A673 (cell line): ENCODE data around the gene GALNT14. TPM values are rescaled to one million over a fixed set of nuclear protein-coding genes. Genes with fewer than 3 reads are reported as not detected.

ENCODE experiments used
- BruUV-seq: library from RNA; stranded (reverse); fragments of 400-500 nt; replicated peaks from 2 replicates; lab custom pipeline; 2021; lab: Mats Ljungman, UMichigan
- CTCF ChIA-PET: fragments of 300-600 bp; sonication (Branson Sonifier 250); formaldehyde crosslinking; loops from one replicate; lab custom pipeline; 2022; ENCODE audit warnings: antibody characterized with exemption; lab: Charles Lee
- POLR2A ChIA-PET: fragments of 300-600 bp; sonication (Branson Sonifier 250); formaldehyde crosslinking; loops from one replicate; lab custom pipeline; 2022; ENCODE audit warnings: antibody characterized with exemption; ENCODE audit not compliant: low non-redundant PET; lab: Charles Lee
- DNase-seq: peaks from one replicate; pipeline ENCODE4 v3.0.0-alpha.2; 2015; ENCODE audit warnings: low spot score
- H3K27ac ChIP-seq: fragments of 200-600 bp; sonication (generic); 2 replicates; pipeline ENCODE4 v1.5.1; 2016; ENCODE audit warnings: mixed run types, low read depth, mild to moderate bottlenecking, mixed read lengths, antibody characterized with exemption, low read length; ENCODE audit not compliant: poor library complexity, severe bottlenecking
- H3K27me3 ChIP-seq: fragments of 200-600 bp; sonication (generic); replicated peaks from 2 replicates; pipeline ENCODE4 v1.6.1; 2017; ENCODE audit warnings: mixed run types, low read depth, mild to moderate bottlenecking, mixed read lengths, antibody characterized with exemption, low read length; ENCODE audit not compliant: insufficient read depth, poor library complexity
- H3K36me3 ChIP-seq: fragments of 200-600 bp; sonication (generic); 2 replicates; pipeline ENCODE4 v1.6.1; 2016; ENCODE audit warnings: mixed run types, mild to moderate bottlenecking, mixed read lengths, antibody characterized with exemption, low read length; ENCODE audit not compliant: insufficient read depth, poor library complexity, severe bottlenecking
- H3K4me1 ChIP-seq: fragments of 200-600 bp; sonication (generic); 2 replicates; pipeline ENCODE4 v1.6.1; 2017; ENCODE audit warnings: mixed run types, mild to moderate bottlenecking, mixed read lengths, antibody characterized with exemption, low read length; ENCODE audit not compliant: insufficient read depth, poor library complexity, severe bottlenecking
- H3K4me3 ChIP-seq: fragments of 200-600 bp; sonication (generic); 2 replicates; pipeline ENCODE4 v1.5.1; 2016; ENCODE audit warnings: low read depth, mixed run types, mild to moderate bottlenecking, mixed read lengths, low read length; ENCODE audit not compliant: poor library complexity, severe bottlenecking
- H3K9me3 ChIP-seq: fragments of 200-600 bp; sonication (generic); 2 replicates; pipeline ENCODE4 v1.6.1; 2016; ENCODE audit warnings: mixed run types, low read depth, mild to moderate bottlenecking, mixed read lengths, antibody characterized with exemption, low read length; ENCODE audit not compliant: poor library complexity, severe bottlenecking
- EZH2 ChIP-seq: fragments of 200-600 bp; sonication (generic); IDR thresholded peaks from 2 replicates; pipeline ENCODE4 v1.6.1; 2017; ENCODE audit warnings: borderline replicate concordance, low read depth, mild to moderate bottlenecking, mixed read lengths, antibody characterized with exemption, low read length; ENCODE audit not compliant: poor library complexity, severe bottlenecking
- intact Hi-C: fragments of 100-400 bp; cut with micrococcal nuclease; formaldehyde crosslinking; loops from one replicate; pipeline ENCODE4 v1.10.0; 2022; ENCODE audit not compliant: unreplicated experiment
- total RNA-seq: library from RNA; stranded (reverse); gene quantifications from 2 replicates; pipeline ENCODE4 v1.2.3, GENCODE V29; 2021
- TF ChIP-seq, protein P1 (sequence below): fragments of 300-800, 200-600 bp; sonication (generic); conservative IDR thresholded peaks from 2 replicates; pipeline ENCODE4 v1.5.1; 2017; ENCODE audit warnings: low read depth, mild to moderate bottlenecking, antibody characterized with exemption, low read length, moderate library complexity, mixed read lengths

GALNT14 gene
- total RNA-seq, 1 experiment from 2014 or later = 9.7 TPM

DNA sequence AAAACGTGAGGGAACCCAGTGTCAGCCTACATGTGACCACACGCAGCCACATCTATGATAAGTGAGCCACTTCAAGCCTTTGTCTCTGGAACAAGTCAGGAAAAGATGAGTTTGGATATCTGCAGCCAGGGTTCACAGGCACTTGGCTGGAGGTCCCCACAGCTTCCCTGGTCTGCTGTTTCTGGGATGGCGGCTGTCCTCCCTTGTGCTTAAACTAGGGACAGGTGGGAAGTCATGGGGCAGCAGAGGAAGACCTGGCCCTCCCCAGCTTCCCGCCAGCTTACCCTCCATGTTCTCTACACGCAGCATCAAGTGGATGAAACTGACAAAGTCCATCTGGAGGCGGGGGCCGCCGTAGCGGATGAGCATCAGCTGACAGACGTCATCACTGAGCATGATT is 38.5 kb upstream of the GALNT14 start:
- intact Hi-C loops = no loop called here
- ChIA-PET CTCF (no interaction called here), POLR2A (no interaction called here)
- H3K4me1 ChIP-seq = no peaks in the 10 kb centered on the region
- H3K27me3 ChIP-seq = peaks cover 6% of the 10 kb centered on the region
- no peak for DNase-seq
- BruUV-seq = no TSS peak
- H3K9me3 ChIP-seq = no peaks in the 10 kb centered on the region
- H3K27ac ChIP-seq = no peak overlapping the region
- no peak overlapping the region for H3K4me3 ChIP-seq
- H3K36me3 ChIP-seq = no peaks in the 10 kb centered on the region
- TF ChIP-seq, protein P1, sequence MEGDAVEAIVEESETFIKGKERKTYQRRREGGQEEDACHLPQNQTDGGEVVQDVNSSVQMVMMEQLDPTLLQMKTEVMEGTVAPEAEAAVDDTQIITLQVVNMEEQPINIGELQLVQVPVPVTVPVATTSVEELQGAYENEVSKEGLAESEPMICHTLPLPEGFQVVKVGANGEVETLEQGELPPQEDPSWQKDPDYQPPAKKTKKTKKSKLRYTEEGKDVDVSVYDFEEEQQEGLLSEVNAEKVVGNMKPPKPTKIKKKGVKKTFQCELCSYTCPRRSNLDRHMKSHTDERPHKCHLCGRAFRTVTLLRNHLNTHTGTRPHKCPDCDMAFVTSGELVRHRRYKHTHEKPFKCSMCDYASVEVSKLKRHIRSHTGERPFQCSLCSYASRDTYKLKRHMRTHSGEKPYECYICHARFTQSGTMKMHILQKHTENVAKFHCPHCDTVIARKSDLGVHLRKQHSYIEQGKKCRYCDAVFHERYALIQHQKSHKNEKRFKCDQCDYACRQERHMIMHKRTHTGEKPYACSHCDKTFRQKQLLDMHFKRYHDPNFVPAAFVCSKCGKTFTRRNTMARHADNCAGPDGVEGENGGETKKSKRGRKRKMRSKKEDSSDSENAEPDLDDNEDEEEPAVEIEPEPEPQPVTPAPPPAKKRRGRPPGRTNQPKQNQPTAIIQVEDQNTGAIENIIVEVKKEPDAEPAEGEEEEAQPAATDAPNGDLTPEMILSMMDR = no peak
- no peak for TF ChIP-seq EZH2

DNA sequence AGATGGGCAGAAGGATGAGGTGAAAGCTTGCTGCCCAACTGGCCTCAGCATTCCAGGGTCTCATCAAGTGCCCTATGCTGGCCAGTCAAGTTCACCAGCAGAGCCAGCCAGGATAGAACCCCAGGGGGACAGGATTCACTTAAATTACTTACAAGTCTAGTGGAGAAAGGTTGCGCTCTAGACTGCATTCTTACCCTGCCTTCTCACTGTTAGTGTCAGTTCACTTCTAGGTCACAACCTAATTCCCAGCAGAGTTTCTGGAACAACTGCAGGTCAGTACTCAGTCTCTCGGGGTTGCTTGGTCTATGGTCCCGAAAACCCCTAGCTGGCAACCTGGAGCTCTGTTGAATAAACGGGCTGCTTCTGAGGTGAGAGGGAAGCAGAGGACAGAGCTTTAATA is 32.9 kb upstream of the GALNT14 start:
- H3K36me3 ChIP-seq = no peaks in the 10 kb centered on the region
- no TSS peak for BruUV-seq
- peaks cover 6% of the 10 kb centered on the region for H3K27me3 ChIP-seq
- no peak for DNase-seq
- H3K27ac ChIP-seq = no peak overlapping the region
- H3K9me3 ChIP-seq = no peaks in the 10 kb centered on the region
- intact Hi-C loops = loop anchor here (2.0 kb wide), 3 partner anchors 162 to 456 kb away; no protein-coding TSS in a partner anchor
- H3K4me3 ChIP-seq = no peak overlapping the region
- ChIA-PET CTCF (interaction anchor here (1.1 to 1.9 kb wide), 3 partner anchors 33 to 459 kb away, joined by 4 to 27 read pairs (median 5); partner anchors contain the start of gene GALNT14), POLR2A (no interaction called here)
- H3K4me1 ChIP-seq = no peaks in the 10 kb centered on the region
- no peak for TF ChIP-seq EZH2
- TF ChIP-seq, protein P1 = no peak

DNA sequence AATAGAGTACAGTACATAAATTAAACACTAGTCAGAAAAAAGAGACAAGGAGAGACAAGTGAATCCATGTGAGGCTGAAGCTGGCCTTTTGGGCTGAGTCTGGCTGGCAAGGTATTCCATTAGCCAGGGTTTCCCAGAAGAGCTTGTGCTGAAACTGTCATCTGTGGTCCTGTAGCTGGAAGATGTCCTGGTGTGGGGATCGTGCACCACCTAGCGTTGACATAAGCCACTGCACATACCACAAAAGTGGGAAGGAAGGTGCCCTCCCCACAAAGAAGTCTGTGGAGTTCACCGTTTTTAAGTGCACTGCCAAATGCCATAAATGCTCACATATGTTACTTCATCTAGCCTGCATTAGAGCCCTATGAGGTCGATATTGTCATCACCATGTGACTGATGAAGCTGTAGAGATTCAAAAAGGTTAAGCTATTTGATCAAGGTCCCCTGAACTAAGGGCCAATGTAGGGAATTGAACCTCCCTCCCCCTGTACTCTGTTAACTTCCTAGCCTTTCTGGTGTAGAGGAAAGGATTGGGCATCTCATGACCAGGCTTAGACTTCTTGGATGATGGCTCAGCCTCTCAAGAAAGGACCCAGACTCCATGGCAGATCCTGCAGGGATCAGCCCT is 31.9 kb upstream of the GALNT14 start:
- BruUV-seq = no TSS peak
- no peaks in the 10 kb centered on the region for H3K9me3 ChIP-seq
- H3K4me3 ChIP-seq = no peak overlapping the region
- no peaks in the 10 kb centered on the region for H3K36me3 ChIP-seq
- no peaks in the 10 kb centered on the region for H3K4me1 ChIP-seq
- ChIA-PET CTCF (interaction anchor here (0.5 to 1.9 kb wide), 12 partner anchors 30 to 1005 kb away, joined by 3 to 27 read pairs (median 5); partner anchors contain the start of gene GALNT14), POLR2A (no interaction called here)
- H3K27me3 ChIP-seq = peaks cover 6% of the 10 kb centered on the region
- intact Hi-C loops = loop anchor here (2.0 kb wide), 3 partner anchors 163 to 455 kb away; no protein-coding TSS in a partner anchor
- DNase-seq = peak; percentile 72
- TF ChIP-seq EZH2 = no peak
- TF ChIP-seq, protein P1 = peak; percentile 93
- no peak overlapping the region for H3K27ac ChIP-seq
